ENCODE data around the gene UPK3A. TPM values are rescaled to one million over a fixed set of nuclear protein-coding genes. Genes with fewer than 3 reads are reported as not detected.
A peak's percentile ranks its signal among the peaks of the same experiment; 100 is the strongest.

UPK3A gene
- total and polyA plus RNA-seq, 2 of the 13 experiments (the other 11 are each of a cell fraction or from before 2014, with no cell fraction given), result 10.5 to 13.8 TPM

DNA sequence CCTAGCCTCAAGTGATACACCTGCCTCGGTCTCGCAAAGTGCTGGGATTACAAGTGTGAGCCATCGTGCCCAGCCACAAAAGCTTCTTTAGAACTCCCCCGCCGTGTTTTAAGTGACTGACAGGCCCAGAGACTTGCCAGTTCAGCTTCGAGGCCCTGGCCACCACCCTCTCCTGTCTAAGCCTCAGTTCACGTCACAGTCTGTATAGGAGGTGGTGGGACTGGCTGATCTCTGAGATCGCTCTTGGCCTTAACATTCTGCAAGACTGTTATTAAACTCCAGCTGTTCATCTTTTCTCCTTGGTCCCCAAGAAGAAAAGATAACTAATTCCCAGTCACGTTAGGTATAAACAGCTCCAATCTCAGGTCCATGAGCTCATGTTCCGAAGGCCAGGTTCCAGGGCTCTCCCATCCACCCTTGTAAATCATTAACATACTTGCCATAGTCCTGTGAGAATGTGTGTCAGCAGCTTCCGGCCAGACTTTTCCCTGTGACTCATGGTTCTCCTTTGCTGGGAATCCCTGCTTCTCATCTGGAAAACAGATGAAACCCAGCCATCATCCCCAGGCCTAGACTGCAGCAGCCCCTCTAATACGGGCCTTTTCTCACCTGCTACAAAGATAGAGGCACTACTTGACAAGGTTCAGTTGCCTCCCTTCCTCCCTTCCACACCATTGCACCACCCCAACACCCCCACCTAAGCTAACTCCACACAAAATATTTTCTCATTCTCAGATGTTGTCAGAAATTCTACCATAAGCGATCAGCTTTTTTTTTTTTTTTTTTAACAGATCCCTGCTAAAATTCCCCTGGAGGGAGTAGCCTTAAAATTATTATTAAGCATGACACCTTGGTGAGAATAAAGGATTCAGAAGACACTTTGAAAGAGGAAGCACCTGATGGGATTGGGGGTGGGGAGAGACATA lies 38.4 kb upstream of the UPK3A start (continued):
- TF ChIP-seq, protein P1, sequence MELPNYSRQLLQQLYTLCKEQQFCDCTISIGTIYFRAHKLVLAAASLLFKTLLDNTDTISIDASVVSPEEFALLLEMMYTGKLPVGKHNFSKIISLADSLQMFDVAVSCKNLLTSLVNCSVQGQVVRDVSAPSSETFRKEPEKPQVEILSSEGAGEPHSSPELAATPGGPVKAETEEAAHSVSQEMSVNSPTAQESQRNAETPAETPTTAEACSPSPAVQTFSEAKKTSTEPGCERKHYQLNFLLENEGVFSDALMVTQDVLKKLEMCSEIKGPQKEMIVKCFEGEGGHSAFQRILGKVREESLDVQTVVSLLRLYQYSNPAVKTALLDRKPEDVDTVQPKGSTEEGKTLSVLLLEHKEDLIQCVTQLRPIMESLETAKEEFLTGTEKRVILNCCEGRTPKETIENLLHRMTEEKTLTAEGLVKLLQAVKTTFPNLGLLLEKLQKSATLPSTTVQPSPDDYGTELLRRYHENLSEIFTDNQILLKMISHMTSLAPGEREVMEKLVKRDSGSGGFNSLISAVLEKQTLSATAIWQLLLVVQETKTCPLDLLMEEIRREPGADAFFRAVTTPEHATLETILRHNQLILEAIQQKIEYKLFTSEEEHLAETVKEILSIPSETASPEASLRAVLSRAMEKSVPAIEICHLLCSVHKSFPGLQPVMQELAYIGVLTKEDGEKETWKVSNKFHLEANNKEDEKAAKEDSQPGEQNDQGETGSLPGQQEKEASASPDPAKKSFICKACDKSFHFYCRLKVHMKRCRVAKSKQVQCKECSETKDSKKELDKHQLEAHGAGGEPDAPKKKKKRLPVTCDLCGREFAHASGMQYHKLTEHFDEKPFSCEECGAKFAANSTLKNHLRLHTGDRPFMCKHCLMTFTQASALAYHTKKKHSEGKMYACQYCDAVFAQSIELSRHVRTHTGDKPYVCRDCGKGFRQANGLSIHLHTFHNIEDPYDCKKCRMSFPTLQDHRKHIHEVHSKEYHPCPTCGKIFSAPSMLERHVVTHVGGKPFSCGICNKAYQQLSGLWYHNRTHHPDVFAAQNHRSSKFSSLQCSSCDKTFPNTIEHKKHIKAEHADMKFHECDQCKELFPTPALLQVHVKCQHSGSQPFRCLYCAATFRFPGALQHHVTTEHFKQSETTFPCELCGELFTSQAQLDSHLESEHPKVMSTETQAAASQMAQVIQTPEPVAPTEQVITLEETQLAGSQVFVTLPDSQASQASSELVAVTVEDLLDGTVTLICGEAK (IDR thresholded peaks at IDR 0.05), result no peak
- TF ChIP-seq, protein P1 (CRISPR knock-in tag; IDR thresholded peaks at IDR 0.05), result 0 out of 2 replicates have a peak, but pooled peaks have one; percentile 16
- TF ChIP-seq, protein P2, sequence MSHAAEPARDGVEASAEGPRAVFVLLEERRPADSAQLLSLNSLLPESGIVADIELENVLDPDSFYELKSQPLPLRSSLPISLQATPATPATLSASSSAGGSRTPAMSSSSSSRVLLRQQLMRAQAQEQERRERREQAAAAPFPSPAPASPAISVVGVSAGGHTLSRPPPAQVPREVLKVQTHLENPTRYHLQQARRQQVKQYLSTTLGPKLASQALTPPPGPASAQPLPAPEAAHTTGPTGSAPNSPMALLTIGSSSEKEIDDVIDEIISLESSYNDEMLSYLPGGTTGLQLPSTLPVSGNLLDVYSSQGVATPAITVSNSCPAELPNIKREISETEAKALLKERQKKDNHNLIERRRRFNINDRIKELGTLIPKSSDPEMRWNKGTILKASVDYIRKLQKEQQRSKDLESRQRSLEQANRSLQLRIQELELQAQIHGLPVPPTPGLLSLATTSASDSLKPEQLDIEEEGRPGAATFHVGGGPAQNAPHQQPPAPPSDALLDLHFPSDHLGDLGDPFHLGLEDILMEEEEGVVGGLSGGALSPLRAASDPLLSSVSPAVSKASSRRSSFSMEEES (CRISPR knock-in tag; IDR thresholded peaks at IDR 0.05), result peak; percentile 62; the same call in 1 of the 2 replicates
- TF ChIP-seq ZNF33A (CRISPR knock-in tag; IDR thresholded peaks at IDR 0.05; ENCODE audit: borderline replicate concordance) (no peak), ZNF746 (CRISPR knock-in tag; IDR thresholded peaks at IDR 0.05) (0 out of 2 replicates have a peak, but pooled peaks have one; percentile 6), ZNF552 (CRISPR knock-in tag; IDR thresholded peaks at IDR 0.05; ENCODE audit: borderline replicate concordance) (0 out of 2 replicates have a peak, but pooled peaks have one; percentile 20), ZNF580 (CRISPR knock-in tag; IDR thresholded peaks at IDR 0.05; ENCODE audit: borderline replicate concordance, low read depth) (0 out of 2 replicates have a peak, but pooled peaks have one; percentile 16), NCOA2 (CRISPR knock-in tag; IDR thresholded peaks at IDR 0.05) (peak; percentile 69), ZNF879 (CRISPR knock-in tag; IDR thresholded peaks at IDR 0.05) (peak; percentile 12; the same call in 1 of the 2 replicates), ZNF766 (CRISPR knock-in tag; IDR thresholded peaks at IDR 0.05; ENCODE audit: borderline replicate concordance) (0 out of 2 replicates have a peak, but pooled peaks have one; percentile 12), ZNF609 (CRISPR knock-in tag; IDR thresholded peaks at IDR 0.05; ENCODE audit: borderline replicate concordance) (peak; percentile 47; the same call in 1 of the 2 replicates)
